Mesenchymal stem cell (in vitro differentiated cells and primary cell): ENCODE results near the gene KIFC3.

Source experiments
- DNase-seq: peaks from one replicate; pipeline ENCODE4 v3.0.0-alpha.2; 2013
- H2AFZ ChIP-seq: one replicate; pipeline ENCODE4 v1.6.1; 2013; ENCODE audit warnings: low read depth, mild to moderate bottlenecking, control low read depth, inconsistent platforms, low read length, moderate library complexity
- H2AK5ac ChIP-seq: 2 replicates; pipeline ENCODE4 v1.6.1; 2013; ENCODE audit warnings: low read length, moderate library complexity, mild to moderate bottlenecking, inconsistent platforms; ENCODE audit not compliant: severe bottlenecking
- H2BK120ac ChIP-seq: one replicate; pipeline ENCODE4 v1.6.1; 2013; ENCODE audit warnings: low read depth, mild to moderate bottlenecking, inconsistent platforms, low read length, moderate library complexity
- H2BK12ac ChIP-seq, 2 experiments: one replicate each; pipeline ENCODE4 v1.6.1; 2013; ENCODE audit warnings: inconsistent platforms in 2 of 2, low read length in 2 of 2, mild to moderate bottlenecking in 2 of 2, moderate library complexity in 2 of 2, control low read depth in 1 of 2
- H2BK15ac ChIP-seq: one replicate; pipeline ENCODE4 v1.6.1; 2013; ENCODE audit warnings: mild to moderate bottlenecking, low read depth, inconsistent platforms; ENCODE audit not compliant: poor library complexity, severe bottlenecking
- H2BK5ac ChIP-seq: 2 replicates; pipeline ENCODE4 v1.6.1; 2013; ENCODE audit warnings: low read depth, mild to moderate bottlenecking, low read length, control low read depth, inconsistent platforms; ENCODE audit not compliant: poor library complexity, severe bottlenecking
- H3K14ac ChIP-seq, 2 experiments: one replicate each; pipeline ENCODE4 v1.6.1; 2013; ENCODE audit warnings: inconsistent platforms in 2 of 2, low read length in 2 of 2, control low read depth in 1 of 2, mild to moderate bottlenecking in 1 of 2, moderate library complexity in 1 of 2
- H3K18ac ChIP-seq, 2 experiments: one replicate each; pipeline ENCODE4 v1.6.1; 2013; ENCODE audit warnings: inconsistent platforms in 2 of 2, low read length in 2 of 2, control low read depth in 1 of 2, low read depth in 1 of 2, mild to moderate bottlenecking in 1 of 2
- H3K23ac ChIP-seq, 2 experiments: one replicate each; pipeline ENCODE4 v1.6.1; 2013; ENCODE audit warnings: inconsistent platforms in 2 of 2, low read length in 2 of 2, mild to moderate bottlenecking in 2 of 2, moderate library complexity in 2 of 2, control low read depth in 1 of 2
- H3K27ac ChIP-seq: 2 replicates; pipeline ENCODE4 v1.5.1; 2013; ENCODE audit warnings: mild to moderate bottlenecking, moderate library complexity, low read length, control low read depth, inconsistent platforms; ENCODE audit not compliant: poor library complexity, severe bottlenecking
- H3K27me3 ChIP-seq, 2 experiments: 2 replicates each; pipeline versions ENCODE4 v1.6.1 to v1.7.0; 2013; ENCODE audit warnings: low read length in 2 of 2, mild to moderate bottlenecking in 2 of 2, moderate library complexity in 2 of 2, control low read depth in 1 of 2, inconsistent platforms in 1 of 2; ENCODE audit not compliant: control insufficient read depth in 1 of 2, insufficient read depth in 1 of 2
- H3K36me3 ChIP-seq, 2 experiments: 2 replicates each; pipeline versions ENCODE4 v1.6.1 to v1.7.0; 2013; ENCODE audit warnings: low read length in 2 of 2, control low read depth in 1 of 2, inconsistent platforms in 1 of 2, low read depth in 1 of 2, mild to moderate bottlenecking in 1 of 2; ENCODE audit not compliant: insufficient read depth in 2 of 2, control insufficient read depth in 1 of 2
- H3K4ac ChIP-seq, 2 experiments: one replicate each; pipeline ENCODE4 v1.6.1; 2013; ENCODE audit warnings: inconsistent platforms in 2 of 2, low read length in 2 of 2, mild to moderate bottlenecking in 2 of 2, moderate library complexity in 2 of 2, control low read depth in 1 of 2, low read depth in 1 of 2
- H3K4me1 ChIP-seq: 2 replicates; pipeline ENCODE4 v1.6.1; 2013; ENCODE audit warnings: low read depth, low read length, control low read depth; ENCODE audit not compliant: control insufficient read depth, insufficient read depth
- H3K4me2 ChIP-seq: 2 replicates; pipeline ENCODE4 v1.6.1; 2013; ENCODE audit warnings: low read length, mild to moderate bottlenecking, inconsistent platforms; ENCODE audit not compliant: poor library complexity, severe bottlenecking
- H3K4me3 ChIP-seq, 2 experiments: 2 replicates each; pipeline versions ENCODE4 v1.5.1 to v1.7.0; 2013; ENCODE audit warnings: low read length in 2 of 2, mild to moderate bottlenecking in 2 of 2, control low read depth in 1 of 2, low read depth in 1 of 2; ENCODE audit not compliant: insufficient read depth in 1 of 2
- H3K79me1 ChIP-seq: replicated peaks from 2 replicates; pipeline ENCODE4 v1.6.1; 2013; ENCODE audit warnings: mild to moderate bottlenecking, control low read depth, low read length, inconsistent platforms; ENCODE audit not compliant: poor library complexity, severe bottlenecking
- H3K9ac ChIP-seq: 2 replicates; pipeline ENCODE4 v1.7.0; 2013; ENCODE audit warnings: mild to moderate bottlenecking, low read length, moderate library complexity
- H3K9me3 ChIP-seq: 2 replicates; pipeline ENCODE4 v1.7.0; 2013; ENCODE audit warnings: mild to moderate bottlenecking, low read length; ENCODE audit not compliant: control insufficient read depth
- H4K8ac ChIP-seq: one replicate; pipeline ENCODE4 v1.6.1; 2013; ENCODE audit warnings: inconsistent platforms, mild to moderate bottlenecking, low read length, moderate library complexity
- H4K91ac ChIP-seq: one replicate; pipeline ENCODE4 v1.6.1; 2013; ENCODE audit warnings: mild to moderate bottlenecking, low read length, inconsistent platforms
- WGBS: methylation state at CpG from one replicate; pipeline ENCODE4 v1.1.7; 2013; ENCODE audit warnings: mixed read lengths; 5-methylcytosine and 5-hydroxymethylcytosine counted together

The KIFC3 gene

DNA sequence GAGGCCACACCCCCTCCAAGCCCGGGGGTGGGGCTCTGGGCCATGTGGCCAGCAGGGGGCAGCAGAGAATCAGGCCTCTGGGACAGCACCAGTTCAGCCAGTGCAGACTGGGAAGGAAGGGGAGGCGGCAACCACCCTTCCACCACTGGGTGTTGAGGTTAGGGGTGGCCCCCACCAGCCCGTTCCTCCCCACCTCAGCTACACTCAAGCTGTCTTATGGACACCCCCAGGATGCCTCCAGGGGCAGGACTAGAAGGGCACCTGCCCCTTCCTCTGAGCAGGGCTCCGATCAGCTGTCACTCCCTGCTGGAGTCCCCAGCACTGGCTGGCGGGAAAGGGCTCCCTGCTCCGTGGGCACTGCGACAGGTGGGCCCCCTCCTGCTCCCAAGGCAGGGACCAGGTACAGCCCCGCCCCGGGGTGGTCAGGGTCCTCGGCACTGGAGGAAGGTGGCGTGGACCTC is 44.9 kb downstream of the KIFC3 start:
- 55% methylated on average over 10 of the region's 11 CpGs for WGBS
- no peak overlapping the region for H3K9ac ChIP-seq
- H3K27ac ChIP-seq, result peak overlapping the region; percentile 36
- H3K27me3 ChIP-seq, result no peaks in the 10 kb centered on the region
- H2BK12ac ChIP-seq, result no peak overlapping the region
- no peaks in the 10 kb centered on the region for H3K9me3 ChIP-seq
- H3K14ac ChIP-seq, result no peak overlapping the region
- no peak overlapping the region for H4K91ac ChIP-seq
- H3K4ac ChIP-seq, result peak overlapping the region in 1 of 2 experiments; percentile 37
- DNase-seq, result peak; percentile 79
- no peak overlapping the region for H2BK5ac ChIP-seq
- H2AK5ac ChIP-seq, result peak overlapping the region; percentile 10
- H3K4me3 ChIP-seq, result no peak overlapping the region
- no peak overlapping the region for H3K4me2 ChIP-seq
- no peak overlapping the region for H2BK120ac ChIP-seq
- H3K79me1 ChIP-seq, result peaks cover 8% of the 10 kb centered on the region
- peak overlapping the region in 1 of 2 experiments; percentile 29 for H3K18ac ChIP-seq
- no peak overlapping the region for H2AFZ ChIP-seq
- H2BK15ac ChIP-seq, result no peak overlapping the region
- H3K4me1 ChIP-seq, result peaks cover 61% of the 10 kb centered on the region
- H3K23ac ChIP-seq, result no peak overlapping the region
- peaks cover 38 to 96% of the 10 kb centered on the region in 2 experiments for H3K36me3 ChIP-seq
- H4K8ac ChIP-seq, result no peak overlapping the region

DNA sequence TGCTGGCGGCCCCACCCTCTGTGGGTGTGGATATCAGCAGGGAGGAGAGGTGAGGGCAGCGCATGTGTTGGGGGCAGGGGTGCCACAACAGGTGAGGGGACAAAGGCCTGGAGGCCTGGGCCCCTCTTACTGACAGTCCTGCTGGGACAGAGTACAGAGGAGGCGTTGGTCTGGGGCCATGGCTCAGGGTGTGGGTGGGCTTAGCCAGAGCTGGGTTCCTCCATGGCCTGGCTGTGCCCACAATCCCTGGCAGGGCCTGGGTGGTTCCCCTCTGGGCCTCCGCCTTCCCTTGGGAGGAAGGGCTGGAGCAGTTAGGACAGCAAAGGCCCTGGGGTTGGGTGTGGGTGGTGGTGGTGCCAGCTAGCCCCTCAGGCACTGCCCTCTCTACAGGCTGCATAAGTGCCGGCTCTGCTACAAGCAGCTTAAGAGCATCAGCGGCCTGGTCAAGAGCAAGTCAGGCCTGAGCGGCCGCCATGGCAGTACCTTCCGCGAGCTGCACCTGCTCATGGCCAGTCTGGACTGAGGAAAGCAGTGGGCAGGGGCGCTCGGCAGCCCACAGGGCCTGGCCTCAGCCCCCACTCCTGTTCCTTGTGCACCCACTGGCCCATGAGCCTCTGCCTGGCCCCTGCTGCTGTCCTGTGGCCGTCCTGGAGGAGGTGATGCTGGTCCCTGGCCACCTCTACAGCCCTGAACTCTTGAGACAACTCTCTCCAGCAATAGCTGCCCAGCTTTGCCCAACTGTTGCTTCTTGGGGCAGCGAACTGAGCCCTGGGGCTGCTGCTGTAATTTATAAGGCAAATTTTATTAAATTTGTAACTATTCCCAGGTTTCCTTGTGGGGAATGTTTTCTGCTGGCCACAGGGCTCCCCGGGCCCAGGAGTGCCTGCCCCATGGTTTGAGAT is 45.6 kb downstream of the KIFC3 start:
- Histone ChIP-seq H4K8ac (no peak overlapping the region), H3K4ac (no peak overlapping the region), H3K4me3 (no peak overlapping the region), H3K4me1 (peaks cover 56% of the 10 kb centered on the region), H3K4me2 (no peak overlapping the region), H3K27me3 (no peaks in the 10 kb centered on the region), H3K23ac (no peak overlapping the region), H2BK120ac (no peak overlapping the region), H2BK5ac (no peak overlapping the region), H4K91ac (peak overlapping the region; percentile 43), H2AFZ (no peak overlapping the region), H3K9ac (no peak overlapping the region), H2BK12ac (peak overlapping the region in 1 of 2 experiments; percentile 24), H2BK15ac (no peak overlapping the region), H3K14ac (no peak overlapping the region), H3K18ac (no peak overlapping the region), H3K36me3 (peaks cover 44 to 96% of the 10 kb centered on the region in 2 experiments), H3K9me3 (no peaks in the 10 kb centered on the region), H2AK5ac (peak overlapping the region; percentile 4), H3K27ac (no peak overlapping the region), H3K79me1 (peaks cover 6% of the 10 kb centered on the region)
- 87% methylated on average over 15 of the region's 15 CpGs for WGBS
- DNase-seq, result no peak

GRCh38 chr16:57755726-57756423 is 46.4 kb downstream of the KIFC3 start:
- no peak overlapping the region for H3K4me3 ChIP-seq
- no peaks in the 10 kb centered on the region for H3K9me3 ChIP-seq
- WGBS, result 93% methylated on average over 17 of the region's 18 CpGs
- no peak overlapping the region for H2AFZ ChIP-seq
- no peak overlapping the region for H3K9ac ChIP-seq
- H3K27ac ChIP-seq, result no peak overlapping the region
- DNase-seq, result no peak
- no peak overlapping the region for H3K4ac ChIP-seq
- no peak overlapping the region for H3K14ac ChIP-seq
- H3K36me3 ChIP-seq, result peaks cover 46 to 96% of the 10 kb centered on the region in 2 experiments
- no peak overlapping the region for H2BK5ac ChIP-seq
- no peak overlapping the region for H2BK15ac ChIP-seq
- H3K4me1 ChIP-seq, result peaks cover 51% of the 10 kb centered on the region
- H4K91ac ChIP-seq, result no peak overlapping the region
- H2BK120ac ChIP-seq, result no peak overlapping the region
- no peak overlapping the region for H3K4me2 ChIP-seq
- peaks cover 5% of the 10 kb centered on the region for H3K79me1 ChIP-seq
- no peak overlapping the region for H4K8ac ChIP-seq
- no peak overlapping the region for H2AK5ac ChIP-seq
- H3K27me3 ChIP-seq, result no peaks in the 10 kb centered on the region
- H2BK12ac ChIP-seq, result no peak overlapping the region
- H3K18ac ChIP-seq, result no peak overlapping the region
- H3K23ac ChIP-seq, result no peak overlapping the region

DNA sequence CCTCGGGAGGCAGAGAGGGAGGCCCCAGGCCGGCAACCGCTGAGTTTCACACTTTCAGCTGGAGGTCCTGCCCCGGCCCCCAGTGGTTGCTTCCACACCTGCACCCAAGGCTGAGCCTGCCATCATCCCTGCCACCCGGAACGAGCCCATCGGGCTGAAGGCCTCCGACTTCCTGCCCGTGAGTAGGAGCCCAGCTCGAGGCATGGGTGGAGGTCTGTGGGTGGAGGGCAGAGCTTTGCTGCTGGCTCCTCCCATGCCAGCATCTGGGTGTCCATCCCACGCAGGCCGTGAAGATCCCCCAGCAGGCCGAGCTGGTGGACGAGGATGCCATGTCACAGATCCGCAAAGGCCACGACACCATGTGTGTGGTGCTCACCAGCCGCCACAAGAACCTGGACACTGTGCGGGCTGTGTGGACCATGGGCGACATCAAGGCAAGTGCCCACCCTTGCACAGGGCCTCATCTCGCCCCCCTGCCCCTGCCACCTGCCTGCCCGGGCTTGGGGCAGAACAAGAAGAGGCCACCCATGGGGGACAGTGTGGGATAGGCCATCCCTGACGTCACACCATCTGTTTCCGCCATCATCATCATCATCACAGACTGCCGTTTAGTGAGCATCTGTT is 47.1 kb downstream of the KIFC3 start:
- H3K14ac ChIP-seq, result no peak overlapping the region
- no peaks in the 10 kb centered on the region for H3K9me3 ChIP-seq
- peaks cover 45% of the 10 kb centered on the region for H3K4me1 ChIP-seq
- H3K18ac ChIP-seq, result no peak overlapping the region
- H3K4me3 ChIP-seq, result no peak overlapping the region
- H2BK12ac ChIP-seq, result no peak overlapping the region
- H2AK5ac ChIP-seq, result no peak overlapping the region
- H3K23ac ChIP-seq, result no peak overlapping the region
- no peak for DNase-seq
- H3K36me3 ChIP-seq, result peaks cover 42 to 92% of the 10 kb centered on the region in 2 experiments
- H2BK15ac ChIP-seq, result no peak overlapping the region
- H3K9ac ChIP-seq, result no peak overlapping the region
- no peak overlapping the region for H3K4me2 ChIP-seq
- no peak overlapping the region for H2AFZ ChIP-seq
- peaks cover 2% of the 10 kb centered on the region for H3K79me1 ChIP-seq
- H3K27me3 ChIP-seq, result no peaks in the 10 kb centered on the region
- no peak overlapping the region for H2BK120ac ChIP-seq
- H2BK5ac ChIP-seq, result no peak overlapping the region
- H4K91ac ChIP-seq, result no peak overlapping the region
- 86% methylated on average over 24 of the region's 24 CpGs for WGBS
- H4K8ac ChIP-seq, result no peak overlapping the region
- no peak overlapping the region for H3K4ac ChIP-seq
- no peak overlapping the region for H3K27ac ChIP-seq
